Left colon (tissue), 2 donors: ENCODE measurements around the gene DGAT2. TPM values are rescaled to one million over a fixed set of nuclear protein-coding genes. Genes with fewer than 3 reads are reported as not detected.
"Not testable (repeated sequence)": the region's sequence is repeated elsewhere in the genome, so short reads cannot be mapped to it uniquely, and the experiment has no call there.

Experiments used
- ATAC-seq: fragments of 200-7000 bp; cut with Tn5 transposase; one replicate; pipeline ENCODE4 v1.9.1; 2020; ENCODE audit warnings: mild to moderate bottlenecking, moderate library complexity
- DNase-seq, 2 donors: peaks; one replicate each; pipeline ENCODE4 v3.0.0-alpha.2; 2020
- intact Hi-C, 2 donors: fragments of 100-400 bp; cut with DNase I in 1 of 2; cut with micrococcal nuclease in 1 of 2; formaldehyde crosslinking; loops; one replicate each; pipeline versions ENCODE4 v1.11.2 to v1.14.0; 2022; cut with DNase I, micrococcal nuclease
- long read RNA-seq: library from polyadenylated mRNA; unstranded; transcript quantifications from one replicate; pipeline ENCODE4 v2.0.0, GENCODE V29; 2021
- total RNA-seq, 2 donors: library from RNA; stranded (reverse); fragmentation: NEBNext Ultra II Directional; extraction: Animal tissue kit (Norgen Biotek cat#: 25700); gene quantifications; one replicate each; pipeline ENCODE4 v1.2.1, GENCODE V29; 2021
- donor health status: DM: no; HTN: no; CAD: no.
- donor health status: DM: yes; HTN: yes; CAD: no.

The DGAT2 gene
- total RNA-seq, result 1 to 10 TPM; 1.7 to 3.3 TPM
- long read RNA-seq, partial matches to known transcripts, result 0 of 1 reads
- long read RNA-seq, other reads (novel, unspliced or antisense), result 0 of 1 reads

DNA sequence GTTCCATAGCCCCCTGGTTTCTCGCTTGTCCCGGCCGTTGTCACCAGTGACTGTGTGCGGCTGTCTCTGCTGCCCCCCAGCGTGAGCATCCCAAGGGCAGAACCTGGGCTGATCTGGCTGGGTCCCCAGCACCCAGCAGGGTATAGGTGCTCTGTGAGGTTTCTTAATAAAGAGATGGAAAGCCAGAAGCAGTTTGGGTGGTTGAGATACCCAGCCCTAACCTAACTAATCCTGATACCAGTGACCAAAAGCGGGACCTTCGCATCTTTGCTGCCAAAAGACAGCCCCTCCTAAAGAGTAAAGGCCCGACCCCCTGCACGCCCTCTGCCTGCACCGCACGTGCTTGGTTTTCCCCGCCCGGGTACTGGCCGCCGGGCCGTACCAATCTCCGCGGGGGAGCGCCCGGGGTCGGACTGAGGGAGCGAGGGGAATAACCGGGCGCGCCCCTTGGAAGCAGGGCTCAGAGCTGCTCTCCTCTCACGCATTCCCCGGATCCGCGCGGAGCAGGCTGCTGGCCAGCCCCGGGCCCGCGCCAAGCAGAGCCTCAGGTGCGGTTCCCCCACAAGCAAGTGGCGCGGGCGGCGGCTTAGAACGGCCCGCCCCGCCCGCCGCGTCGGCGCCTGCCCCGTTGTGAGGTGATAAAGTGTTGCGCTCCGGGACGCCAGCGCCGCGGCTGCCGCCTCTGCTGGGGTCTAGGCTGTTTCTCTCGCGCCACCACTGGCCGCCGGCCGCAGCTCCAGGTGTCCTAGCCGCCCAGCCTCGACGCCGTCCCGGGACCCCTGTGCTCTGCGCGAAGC lies at the start of gene DGAT2:
DGAT2 (plus strand) TSS at position 667 of the 797 bp plus-strand sequence. CDS start 214 bp downstream, outside the sequence.
- DNase-seq (peak; percentile 73 to 87), ATAC-seq (peak; percentile 97)
- intact Hi-C loops, result no loop called here

GRCh38 chr11:75719340-75720239 lies 49.0 kb upstream of the DGAT2 start:
- DNase-seq (peak; percentile 63 to 72), ATAC-seq (peak; percentile 50)
- intact Hi-C loops, result loop anchor here in 1 of 2 donors (10.0 kb wide), 1 partner anchor 145 kb away; no protein-coding TSS in a partner anchor

DNA sequence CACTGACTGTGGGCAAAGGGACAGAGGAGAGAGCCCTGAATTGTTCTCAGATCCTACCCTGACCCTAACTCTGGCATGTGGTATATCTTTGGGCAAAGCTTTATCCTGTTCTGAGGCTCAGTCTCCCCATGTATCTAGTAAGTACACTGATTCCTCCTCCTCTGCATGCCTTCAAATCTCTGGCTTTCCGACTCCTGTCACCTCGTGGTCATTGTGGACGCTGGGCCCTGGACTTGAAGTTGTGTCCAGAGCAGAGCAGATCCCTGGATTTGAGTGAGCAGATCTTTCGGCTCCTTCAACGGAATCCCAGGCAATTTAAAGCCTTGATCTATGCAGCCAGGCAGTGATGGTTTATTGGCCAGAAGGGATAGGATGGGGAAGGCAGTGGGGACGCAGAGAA lies 47.9 kb upstream of the DGAT2 start:
- no peak for DNase-seq
- no peak for ATAC-seq
- intact Hi-C loops, result no loop called here

GRCh38 chr11:75721852-75722668 lies 46.5 kb upstream of the DGAT2 start:
- peak; percentile 48 for ATAC-seq
- intact Hi-C loops, result no loop called here
- peak; percentile 61 to 73 for DNase-seq

DNA sequence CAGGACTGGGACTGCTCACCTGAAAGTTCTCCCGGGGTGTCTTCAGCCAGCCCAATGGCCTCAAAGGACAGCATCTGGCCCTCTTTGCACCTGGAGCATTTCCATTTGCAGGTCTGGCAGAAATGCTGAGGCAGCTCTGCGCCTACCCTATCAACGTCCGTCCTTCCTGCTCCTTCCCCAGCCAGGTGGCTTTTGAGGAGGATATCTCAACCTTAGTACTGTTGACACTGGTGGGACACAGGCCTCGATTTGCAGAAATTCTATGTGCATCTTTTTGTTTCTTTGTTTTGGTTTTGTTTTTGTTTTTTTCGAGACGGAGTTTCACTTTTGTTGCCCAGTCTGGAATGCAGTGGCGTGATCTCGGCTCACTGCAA lies 45.9 kb upstream of the DGAT2 start:
- ATAC-seq (no peak), DNase-seq (peak in 1 of 2 donors; percentile 28)
- intact Hi-C loops, result no loop called here

DNA sequence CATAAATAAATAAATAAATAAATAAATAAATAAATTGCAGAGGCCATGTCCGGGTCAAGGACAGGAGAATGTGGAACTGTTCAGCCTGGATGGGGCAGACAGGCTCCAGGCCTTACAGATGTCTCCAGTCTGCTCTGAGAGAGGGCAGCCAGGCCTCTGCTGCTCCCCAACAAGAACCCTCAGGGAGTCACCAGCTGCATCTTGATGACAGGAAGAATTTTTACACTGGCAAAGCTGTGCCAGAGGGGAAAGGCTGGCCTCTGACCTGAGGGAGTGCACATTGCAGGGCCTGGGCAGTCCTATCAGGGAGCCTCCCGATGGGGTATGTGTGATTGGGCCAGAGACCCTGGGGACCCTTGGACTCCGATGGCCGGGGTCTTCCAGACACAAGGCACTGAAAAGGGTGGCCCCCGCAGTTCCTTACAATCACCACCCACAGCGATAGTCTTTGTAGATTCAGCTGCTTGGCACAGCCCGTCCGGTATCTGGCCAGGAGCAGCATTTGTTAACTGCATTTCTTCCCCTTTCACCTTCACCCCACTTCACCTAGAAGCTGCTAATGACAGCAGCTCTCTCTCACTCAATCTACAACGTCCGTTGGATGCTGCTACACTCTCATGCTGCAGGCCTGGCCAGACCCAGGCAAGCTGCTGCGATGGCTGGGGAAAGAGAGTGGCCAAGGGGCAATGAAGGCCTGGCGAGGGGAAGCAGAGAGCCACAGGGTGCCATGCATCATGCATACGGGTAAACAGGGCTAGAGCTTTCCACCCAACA lies 42.8 kb upstream of the DGAT2 start:
- intact Hi-C loops, result no loop called here
- ATAC-seq (no peak), DNase-seq (peak in 1 of 2 donors; percentile 9)

DNA sequence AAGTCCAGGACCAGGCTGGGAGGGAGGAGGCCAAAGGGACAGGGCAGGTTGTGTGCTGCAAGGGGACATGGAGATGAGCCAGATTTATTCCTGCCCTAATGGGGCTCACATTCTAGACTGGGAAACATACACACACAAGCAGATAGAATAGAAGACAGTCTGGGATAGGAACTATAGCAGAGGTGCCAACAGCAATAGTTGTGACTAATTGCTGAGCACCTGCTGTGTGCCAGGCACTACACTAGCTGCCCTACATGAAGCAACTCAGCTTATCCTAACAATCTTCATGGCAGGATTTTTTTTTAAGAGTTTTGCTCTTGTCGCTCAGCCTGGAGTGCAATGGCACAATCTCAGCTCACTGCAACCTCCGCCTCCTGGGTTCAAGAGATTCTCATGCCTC lies 39.6 kb upstream of the DGAT2 start:
- intact Hi-C loops, result no loop called here
- no peak for DNase-seq
- no peak for ATAC-seq

DNA sequence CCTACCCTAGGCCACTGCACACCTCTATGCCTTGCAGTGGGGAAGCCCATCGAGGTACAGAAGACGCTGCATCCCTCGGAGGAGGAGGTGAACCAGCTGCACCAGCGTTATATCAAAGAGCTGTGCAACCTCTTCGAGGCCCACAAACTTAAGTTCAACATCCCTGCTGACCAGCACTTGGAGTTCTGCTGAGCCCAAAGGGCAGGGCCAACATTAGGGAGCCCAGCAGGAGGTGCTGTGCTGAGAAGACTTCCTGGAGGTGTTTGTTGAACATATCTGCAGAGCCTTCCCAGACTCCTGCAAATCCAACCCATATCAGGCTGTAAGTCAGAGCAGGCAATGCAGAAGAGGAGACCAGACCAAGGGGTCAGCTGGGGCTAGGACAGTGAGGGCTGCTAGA lies 37.5 kb upstream of the DGAT2 start:
- intact Hi-C loops, result no loop called here
- no peak for DNase-seq
- no peak for ATAC-seq

DNA sequence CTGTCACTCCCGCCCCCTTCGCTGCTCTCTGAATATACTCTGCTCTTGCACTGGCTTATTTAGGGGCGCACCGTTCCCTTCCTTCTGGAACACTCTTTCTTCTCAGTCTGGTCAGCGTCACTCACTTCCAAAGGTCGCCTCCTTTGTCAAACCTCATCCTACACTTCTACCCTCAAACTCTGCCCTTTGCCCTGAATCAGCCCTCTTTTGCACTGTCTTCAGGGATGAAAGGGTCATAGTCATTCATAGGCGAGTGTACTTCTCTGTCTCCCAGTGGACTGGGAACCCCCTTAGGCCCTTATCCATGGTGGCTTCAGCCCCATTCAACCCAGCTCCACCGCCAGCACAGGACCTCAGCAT lies 35.5 kb upstream of the DGAT2 start:
- intact Hi-C loops, result no loop called here
- no peak for DNase-seq
- ATAC-seq, result no peak

DNA sequence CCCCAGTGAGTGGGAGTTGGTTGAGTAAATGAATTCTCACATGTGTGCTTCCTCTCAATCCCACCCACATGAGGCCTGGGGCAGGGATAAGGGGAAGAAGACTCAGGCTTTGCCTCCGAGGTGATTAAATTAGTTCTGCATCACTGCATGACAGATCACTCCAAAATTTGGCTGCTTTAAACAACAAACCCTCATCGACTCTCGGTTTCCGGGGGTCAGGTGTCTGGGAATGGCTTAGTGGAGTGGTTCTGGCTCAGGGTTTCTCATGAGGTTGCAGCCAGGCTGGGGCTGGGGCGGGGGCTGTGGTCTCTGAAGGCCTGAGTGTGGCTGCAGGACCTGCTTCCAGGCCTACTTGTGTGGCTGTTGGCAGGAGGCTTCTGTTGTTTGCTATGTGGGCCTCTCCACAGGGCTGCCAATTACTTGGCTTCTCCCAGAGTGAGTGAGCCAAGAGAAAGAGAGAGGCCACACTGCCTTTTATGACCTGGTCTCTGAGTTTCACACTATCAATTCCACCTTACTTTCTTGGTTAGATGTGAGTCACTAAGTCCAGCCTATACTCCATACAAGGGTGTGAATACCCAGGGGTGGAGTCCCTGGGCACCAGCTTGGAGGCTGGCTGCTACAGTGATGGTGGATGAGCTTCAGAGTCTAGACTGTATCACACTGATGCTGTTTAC lies 35.0 kb upstream of the DGAT2 start:
- peak; percentile 65 for ATAC-seq
- intact Hi-C loops, result no loop called here

DNA sequence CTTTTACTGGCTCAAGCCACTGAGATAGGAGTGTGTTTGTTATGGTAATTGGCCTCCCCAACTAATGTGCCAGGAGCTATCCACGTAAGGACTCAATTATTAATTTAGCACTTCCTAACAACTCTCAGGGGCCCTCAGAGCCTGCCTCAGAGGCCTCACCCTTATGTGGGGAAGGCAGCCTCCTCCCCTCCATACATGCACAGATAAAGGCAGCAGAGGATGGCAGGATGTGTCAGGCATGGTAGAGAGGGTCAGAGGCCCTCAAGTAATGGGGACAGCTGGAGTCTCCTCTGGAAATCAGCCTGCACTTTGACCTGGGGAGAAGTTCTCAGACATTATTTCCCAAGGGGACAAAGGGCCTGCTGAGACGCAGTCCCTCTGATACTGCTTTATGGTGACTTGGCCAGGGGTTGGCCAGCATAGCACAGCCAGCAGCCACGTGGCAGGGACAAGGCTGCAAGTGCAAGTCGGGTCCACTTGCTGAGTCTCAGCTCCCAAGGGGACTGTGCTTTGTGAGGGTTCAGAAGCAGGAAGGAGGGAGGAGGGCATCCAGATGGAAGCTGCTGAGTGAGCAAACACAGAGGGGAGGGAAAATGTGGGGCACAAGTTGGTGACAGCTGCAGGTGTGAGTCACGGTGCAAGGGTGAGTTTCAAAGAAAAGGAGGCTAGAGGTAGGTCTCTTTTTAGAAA lies 33.9 kb upstream of the DGAT2 start:
- intact Hi-C loops, result no loop called here
- ATAC-seq, result peak; percentile 76
- peak; percentile 40 to 79 for DNase-seq

More for the DNA sequence above, 35.0 kb upstream of the DGAT2 start:
- no peak for DNase-seq

GRCh38 chr11:75735181-75735845 lies 33.3 kb upstream of the DGAT2 start:
- intact Hi-C loops, result no loop called here
- DNase-seq (no peak), ATAC-seq (no peak)

- DNase-seq (no peak), ATAC-seq (no peak)
Observed at GRCh38 chr11:75737314-75737713, 31.3 kb upstream of the DGAT2 start.

GRCh38 chr11:75740681-75741080 lies 27.9 kb upstream of the DGAT2 start:
- no peak for DNase-seq
- intact Hi-C loops, result no loop called here
- ATAC-seq, result no peak

More at GRCh38 chr11:75737314-75737713, 31.3 kb upstream of the DGAT2 start:
- intact Hi-C loops, result no loop called here

- ATAC-seq, intact Hi-C loops, DNase-seq: not testable (repeated sequence)
Observed at GRCh38 chr11:75743159-75743558, 25.4 kb upstream of the DGAT2 start.

GRCh38 chr11:75743711-75744563 lies 24.6 kb upstream of the DGAT2 start:
- intact Hi-C loops, result no loop called here
- DNase-seq (no peak), ATAC-seq (peak; percentile 82)
